Measurements from ENCODE around the gene UVRAG. TPM values are rescaled to one million over a fixed set of nuclear protein-coding genes. Genes with fewer than 3 reads are reported as not detected.

UVRAG gene
- total and polyA plus RNA-seq, 2 donors (not counting 1 experiment from before 2014, with no cell fraction given): 37.7 to 94.1 TPM

GRCh38 chr11:75913984-75914383 is 99.0 kb downstream of the UVRAG start:
- H4K20me1 ChIP-seq (ENCODE audit: control insufficient read depth, insufficient read depth, low read length, poor library complexity, severe bottlenecking): peaks cover 49% of the 10 kb centered on the region
- POLR2A ChIA-PET: no interaction called here

GRCh38 chr11:75916882-75917281 is 101.9 kb downstream of the UVRAG start:
- CTCF ChIA-PET: interaction anchor here (0.6 to 1.5 kb wide), 6 partner anchors 12 to 420 kb away, joined by 3 to 5 read pairs (median 4); no protein-coding TSS in a partner anchor
- no peak for TF ChIP-seq EZH2 (IDR thresholded peaks at IDR 0.05; ENCODE audit: borderline replicate concordance, insufficient read depth, low read depth, low read length, poor library complexity, severe bottlenecking)
- TF ChIP-seq CTCF (IDR thresholded peaks at IDR 0.05): no peak
- H3K27ac Mint-ChIP-seq: peak overlapping the region; percentile 44
- H3K36me3 ChIP-seq (replicated peaks in 1 of 2; ENCODE audit: control extremely low read depth in 1 of 2, control insufficient read depth in 1 of 2, extremely low read depth in 1 of 2, insufficient read depth in 2 of 2, low read length in 1 of 2): peaks cover 9 to 42% of the 10 kb centered on the region in 2 experiments
- no peak overlapping the region for H3K4me3 Mint-ChIP-seq
- no peak overlapping the region for H3K4me2 ChIP-seq (replicated peaks; ENCODE audit: low read depth, low read length, poor library complexity, severe bottlenecking)
- peaks cover 11 to 22% of the 10 kb centered on the region in 2 donors for H3K4me1 ChIP-seq (ENCODE audit: control insufficient read depth in 2 of 2, insufficient read depth in 2 of 2, low read length in 2 of 2)
- no peak overlapping the region for H2AFZ ChIP-seq (ENCODE audit: insufficient read depth, low read depth, low read length, poor library complexity, severe bottlenecking)
- no peak for DNase-seq
- no peak overlapping the region for H3K4me3 ChIP-seq (ENCODE audit: control extremely low read depth in 1 of 5, extremely low read depth in 1 of 5, insufficient read depth in 1 of 5, low read depth in 2 of 5, low read length in 4 of 5)
- H3K27ac ChIP-seq (ENCODE audit: low read length in 2 of 2): no peak overlapping the region
- H3K9ac ChIP-seq (ENCODE audit: low read length): no peak overlapping the region
- 100% methylated on average over 1 of the region's 1 CpG for WGBS (ENCODE audit: insufficient coverage)
- POLR2A ChIA-PET: no interaction called here
- intact Hi-C loops (cut with micrococcal nuclease): no loop called here
- H3K4me1 Mint-ChIP-seq: peaks cover 48% of the 10 kb centered on the region
- no peaks in the 10 kb centered on the region for H3K27me3 ChIP-seq (replicated peaks in 1 of 4; ENCODE audit: control extremely low read depth in 1 of 4, control insufficient read depth in 3 of 4, insufficient read depth in 4 of 4, low read length in 3 of 4)
- H3K27me3 Mint-ChIP-seq: no peaks in the 10 kb centered on the region
- peaks cover 71% of the 10 kb centered on the region for H3K79me2 ChIP-seq (ENCODE audit: control insufficient read depth, insufficient read depth, low read length)
- no peaks in the 10 kb centered on the region for H3K9me3 Mint-ChIP-seq (ENCODE audit: insufficient read depth)
- ATAC-seq (ENCODE audit: low read depth): no peak
- H4K20me1 ChIP-seq (ENCODE audit: control insufficient read depth, insufficient read depth, low read length, poor library complexity, severe bottlenecking): peaks cover 27% of the 10 kb centered on the region
- peaks cover 0 to 3% (median 0%) of the 10 kb centered on the region in 3 donors for H3K9me3 ChIP-seq (ENCODE audit: control extremely low read depth in 1 of 3, control insufficient read depth in 2 of 3, insufficient read depth in 1 of 3, low read length in 2 of 3)

More at GRCh38 chr11:75913984-75914383, 99.0 kb downstream of the UVRAG start:
- no CpG with 5 or more reads among the region's 2 CpGs for WGBS (ENCODE audit: insufficient coverage)
- Mint-ChIP-seq H3K4me1 (peaks cover 32% of the 10 kb centered on the region), H3K27ac (no peak overlapping the region), H3K9me3 (ENCODE audit: insufficient read depth) (no peaks in the 10 kb centered on the region), H3K27me3 (no peaks in the 10 kb centered on the region), H3K4me3 (no peak overlapping the region)
- Histone ChIP-seq H3K4me2 (replicated peaks; ENCODE audit: low read depth, low read length, poor library complexity, severe bottlenecking) (no peak overlapping the region), H3K27me3 (replicated peaks in 1 of 4; ENCODE audit: control extremely low read depth in 1 of 4, control insufficient read depth in 3 of 4, insufficient read depth in 4 of 4, low read length in 3 of 4) (no peaks in the 10 kb centered on the region), H3K36me3 (replicated peaks in 1 of 2; ENCODE audit: control extremely low read depth in 1 of 2, control insufficient read depth in 1 of 2, extremely low read depth in 1 of 2, insufficient read depth in 2 of 2, low read length in 1 of 2) (peaks cover 5 to 44% of the 10 kb centered on the region in 2 experiments), H3K4me1 (ENCODE audit: control insufficient read depth in 2 of 2, insufficient read depth in 2 of 2, low read length in 2 of 2) (peaks cover 5 to 6% of the 10 kb centered on the region in 2 donors), H3K9ac (ENCODE audit: low read length) (no peak overlapping the region), H3K27ac (ENCODE audit: low read length in 2 of 2) (no peak overlapping the region), H3K4me3 (ENCODE audit: control extremely low read depth in 1 of 5, extremely low read depth in 1 of 5, insufficient read depth in 1 of 5, low read depth in 2 of 5, low read length in 4 of 5) (no peak overlapping the region), H2AFZ (ENCODE audit: insufficient read depth, low read depth, low read length, poor library complexity, severe bottlenecking) (no peak overlapping the region), H3K79me2 (ENCODE audit: control insufficient read depth, insufficient read depth, low read length) (peaks cover 78% of the 10 kb centered on the region), H3K9me3 (ENCODE audit: control extremely low read depth in 1 of 3, control insufficient read depth in 2 of 3, insufficient read depth in 1 of 3, low read length in 2 of 3) (peaks cover 0 to 3% (median 0%) of the 10 kb centered on the region in 3 donors)
- no peak for DNase-seq
- intact Hi-C loops (cut with micrococcal nuclease): no loop called here
- ATAC-seq (ENCODE audit: low read depth): no peak
- CTCF ChIA-PET: no interaction called here
- TF ChIP-seq CTCF (IDR thresholded peaks at IDR 0.05) (no peak), EZH2 (IDR thresholded peaks at IDR 0.05; ENCODE audit: borderline replicate concordance, insufficient read depth, low read depth, low read length, poor library complexity, severe bottlenecking) (no peak)
